H1 (cell line): Measurements from ENCODE around the gene TSPOAP1. TPM values are rescaled to one million over a fixed set of nuclear protein-coding genes. Genes with fewer than 3 reads are reported as not detected.

Source experiments
- BACH1 ChIP-seq: IDR thresholded peaks from 2 replicates; pipeline ENCODE4 v1.6.1; 2012; ENCODE audit warnings: low read length, improper control_type of control experiment
- CHD7 ChIP-seq: fragments of 300-600 bp; sonication (generic); IDR thresholded peaks from 2 replicates; pipeline ENCODE4 v1.7.1; 2012; ENCODE audit warnings: low read length, moderate library complexity, mild to moderate bottlenecking, inconsistent platforms; ENCODE audit not compliant: insufficient replicate concordance
- GABPA ChIP-seq: IDR thresholded peaks from 2 replicates; pipeline ENCODE4 v1.6.1; 2011; ENCODE audit warnings: mild to moderate bottlenecking, low read length, moderate library complexity, borderline replicate concordance; ENCODE audit not compliant: insufficient read depth
- JUND ChIP-seq: IDR thresholded peaks from 2 replicates; pipeline ENCODE4 v1.6.1; 2011; ENCODE audit warnings: mild to moderate bottlenecking, improper control_type of control experiment, low read length
- SP1 ChIP-seq: IDR thresholded peaks from 2 replicates; pipeline ENCODE4 v1.6.1; 2011; ENCODE audit warnings: low read depth, low read length
- polyA plus RNA-seq, 7 experiments: library from polyadenylated mRNA; depleted of rRNA in 3 of 7; stranded (reverse) in 5 of 7; unstranded in 2 of 7; fragments of >200 nt in 5 of 7; fragments of 200-250 nt in 2 of 7; gene quantifications; 1 replicate in 5 of 7; 2 replicates in 1 of 7; 4 replicates in 1 of 7; pipeline versions ENCODE4 v1.2.1 to v1.2.3, GENCODE V29; 2011 to 2013; ENCODE audit warnings: missing spikeins in 2 of 7, mixed read lengths in 2 of 7
- total RNA-seq: library from RNA; stranded (reverse); fragmentation: NEBNext Ultra II Directional; extraction: Animal tissue kit (Norgen Biotek cat#: 25700); gene quantifications from 2 replicates; pipeline ENCODE4 v1.2.1, GENCODE V29; 2021

The TSPOAP1 gene
- total and polyA plus RNA-seq, 2 of the 8 experiments (the other 6 are each of a cell fraction or from before 2014, with no cell fraction given): 7.6 to 9.2 TPM

- TF ChIP-seq CHD7 (no peak), JUND (no peak), SP1 (no peak), GABPA (no peak), BACH1 (no peak)
These were observed 48.6 kb upstream of the TSPOAP1 start (continued) for GRCh38 chr17:58377093-58377601.
